K562 (cell line): ENCODE data around the gene HYAL1. TPM values are rescaled to one million over a fixed set of nuclear protein-coding genes. Genes with fewer than 3 reads are reported as not detected.

ENCODE experiments used
- DMBX1 ChIP-seq: fragments of 250-450 bp; sonication (Bioruptor Pico); IDR thresholded peaks from 2 replicates; pipeline ENCODE4 v1.8.0; 2022; ENCODE audit warnings: inconsistent platforms, mild to moderate bottlenecking, moderate library complexity, borderline replicate concordance
- FOS ChIP-seq: IDR thresholded peaks from 3 replicates; pipeline ENCODE4 v1.6.1; 2011; ENCODE audit not compliant: insufficient read length; ENCODE audit errors: extremely low read depth
- FOXJ2 ChIP-seq: fragments of 200-800 bp; sonication (Bioruptor generic); IDR thresholded peaks from 2 replicates; pipeline ENCODE4 v1.6.1; 2016; ENCODE audit warnings: missing genetic modification characterization, missing compliant biosample characterization
- FOXM1 ChIP-seq, 2 experiments: fragments of 450-650 bp in 1 of 2; sonication (generic) in 1 of 2; formaldehyde crosslinking in 1 of 2; IDR thresholded peaks; 2 replicates each; pipeline versions ENCODE4 v1.6.1 to v1.9.0; 2017 to 2022; ENCODE audit warnings: low read depth in 2 of 2, mild to moderate bottlenecking in 2 of 2, missing genetic modification reagents in 1 of 2, moderate library complexity in 1 of 2
- MCM2 ChIP-seq: fragments of 450-650 bp; IDR thresholded peaks from 2 replicates; pipeline ENCODE4 v1.6.1; 2017; ENCODE audit warnings: low read depth, mild to moderate bottlenecking
- NCOA2 ChIP-seq, 2 experiments: fragments of 450-650 bp; IDR thresholded peaks; 2 replicates each; pipeline ENCODE4 v1.6.1; 2018; ENCODE audit warnings: mild to moderate bottlenecking in 2 of 2, moderate library complexity in 1 of 2; ENCODE audit not compliant: partially characterized antibody in 2 of 2
- PTBP1 ChIP-seq: fragments of 200-400 bp; formaldehyde crosslinking; IDR thresholded peaks from 2 replicates; pipeline ENCODE4 v1.6.1; 2017; ENCODE audit warnings: low read depth, low read length
- RFX7 ChIP-seq: fragments of 250-450 bp; sonication (Bioruptor Pico); IDR thresholded peaks from 2 replicates; pipeline ENCODE4 v1.5.1; 2021; ENCODE audit warnings: mild to moderate bottlenecking
- XRCC3 ChIP-seq: fragments of 450-650 bp; IDR thresholded peaks from 2 replicates; pipeline ENCODE4 v1.6.1; 2017; ENCODE audit warnings: mild to moderate bottlenecking, moderate library complexity
- ZNF212 ChIP-seq: fragments of 450-650 bp; formaldehyde crosslinking; IDR thresholded peaks from 2 replicates; pipeline ENCODE4 v1.4.0; 2020; ENCODE audit warnings: mild to moderate bottlenecking
- polyA plus RNA-seq, 8 experiments: library from polyadenylated mRNA; depleted of rRNA in 4 of 8; stranded (reverse) in 5 of 8; unstranded in 3 of 8; fragments of >200 nt; fragmentation: Nextera tagmentation in 2 of 8; fragmentation: Illumina TruSeq in 1 of 8; extraction: Ambion mirVana in 2 of 8; extraction: Trizol in 1 of 8; gene quantifications; 2 replicates each; pipeline versions ENCODE4 v1.2.1 to v1.2.3, GENCODE V29; 2011 to 2014; ENCODE audit warnings: inconsistent platforms in 1 of 8, missing spikeins in 1 of 8
- total RNA-seq, 7 experiments: library from RNA; depleted of rRNA in 6 of 7; stranded (reverse); fragments of >200 nt in 6 of 7; fragmentation: Illumina TruSeq in 2 of 7; extraction: Trizol in 2 of 7; gene quantifications; 2 replicates each; pipeline versions ENCODE4 v1.2.1 to v1.2.3, GENCODE V29; 2011 to 2021; ENCODE audit warnings: low replicate concordance in 1 of 7
- TF ChIP-seq, protein P1 (sequence below): fragments of 450-650 bp; formaldehyde crosslinking; IDR thresholded peaks from 2 replicates; pipeline ENCODE4 v1.4.0; 2020; ENCODE audit warnings: mild to moderate bottlenecking, moderate library complexity
- TF ChIP-seq, protein P2 (sequence below), 2 experiments: IDR thresholded peaks; 2 replicates each; pipeline ENCODE4 v1.6.1; 2011; ENCODE audit warnings: borderline replicate concordance in 1 of 2, control low read depth in 1 of 2, low read depth in 1 of 2, low read length in 1 of 2, mild to moderate bottlenecking in 1 of 2, mixed read lengths in 1 of 2, moderate library complexity in 1 of 2; ENCODE audit not compliant: insufficient read depth in 1 of 2, insufficient read length in 1 of 2, poor library complexity in 1 of 2, severe bottlenecking in 1 of 2; ENCODE audit errors: extremely low read depth in 1 of 2
- TF ChIP-seq, protein P3 (sequence below): sonication (generic); formaldehyde crosslinking; IDR thresholded peaks from 2 replicates; pipeline ENCODE4 v1.8.1; 2022; ENCODE audit warnings: missing genetic modification reagents
- TF ChIP-seq, protein P4 (sequence below): fragments of 450-650 bp; IDR thresholded peaks from 2 replicates; pipeline ENCODE4 v1.6.1; 2017; ENCODE audit warnings: antibody characterized with exemption

The HYAL1 gene
- total and polyA plus RNA-seq, 9 of the 15 experiments (the other 6 are each of a cell fraction or from before 2014, with no cell fraction given), result 1.4 to 8.5 (median 4.7) TPM

DNA sequence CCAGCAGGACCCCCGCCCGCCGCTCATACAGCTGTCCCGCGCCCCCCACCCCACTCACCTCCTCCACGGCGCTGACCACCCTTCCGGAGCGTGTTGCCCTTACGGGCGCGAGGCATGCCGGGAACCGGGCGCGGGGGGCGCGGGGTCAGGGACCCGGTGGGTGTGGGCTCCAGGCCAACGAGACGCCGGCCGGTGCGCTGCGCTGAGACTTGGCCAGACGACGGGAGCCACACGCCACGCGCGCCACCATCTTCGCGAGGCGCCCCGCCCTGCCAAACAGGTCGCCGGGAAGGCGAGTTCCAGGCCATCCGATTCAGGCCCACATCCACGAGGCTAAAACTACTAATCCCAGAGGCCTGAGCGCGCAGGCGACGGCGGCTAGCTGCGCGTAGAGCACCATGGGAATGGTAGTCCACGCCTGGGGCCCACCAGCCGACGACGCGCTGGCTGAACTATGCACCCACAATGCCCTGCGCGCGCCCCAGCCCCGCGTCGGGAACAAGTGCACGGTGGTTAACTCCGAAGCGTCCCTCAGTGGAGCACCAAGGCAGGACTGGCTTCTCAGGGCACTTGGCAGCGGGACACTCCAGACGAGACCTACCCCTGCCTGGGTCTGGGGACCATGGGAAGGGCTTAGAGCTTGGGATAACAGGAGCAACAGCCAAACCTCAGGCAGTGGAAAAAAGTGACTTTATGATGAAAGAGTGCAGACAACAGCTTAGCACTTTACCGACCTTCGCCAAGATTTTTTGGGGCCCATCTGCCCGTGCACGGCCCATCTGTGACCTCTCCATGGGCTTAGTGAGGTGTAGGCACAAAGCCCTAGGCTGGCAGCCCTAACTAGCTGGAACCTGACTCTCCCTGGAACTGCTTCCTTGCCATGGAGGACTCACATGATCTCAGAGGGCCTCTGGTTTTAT, 11.0 kb downstream of the HYAL1 start, which contains the start of gene IFRD2 (continued):
- TF ChIP-seq NCOA2 (IDR thresholded peaks at IDR 0.05; ENCODE audit: partially characterized antibody in 2 of 2) (no peak), FOXM1 (IDR thresholded peaks at IDR 0.05; ENCODE audit: low read depth) (no peak), FOXM1 (CRISPR knock-in tag; IDR thresholded peaks at IDR 0.05; ENCODE audit: low read depth) (no peak), FOXJ2 (peak; percentile 81; the same call in 1 of the 2 replicates), MCM2 (no peak), FOS (no peak), RFX7 (CRISPR knock-in tag) (no peak), ZNF212 (CRISPR knock-in tag) (no peak), XRCC3 (no peak), PTBP1 (no peak), DMBX1 (CRISPR knock-in tag) (peak; percentile 94)
- TF ChIP-seq, protein P1, sequence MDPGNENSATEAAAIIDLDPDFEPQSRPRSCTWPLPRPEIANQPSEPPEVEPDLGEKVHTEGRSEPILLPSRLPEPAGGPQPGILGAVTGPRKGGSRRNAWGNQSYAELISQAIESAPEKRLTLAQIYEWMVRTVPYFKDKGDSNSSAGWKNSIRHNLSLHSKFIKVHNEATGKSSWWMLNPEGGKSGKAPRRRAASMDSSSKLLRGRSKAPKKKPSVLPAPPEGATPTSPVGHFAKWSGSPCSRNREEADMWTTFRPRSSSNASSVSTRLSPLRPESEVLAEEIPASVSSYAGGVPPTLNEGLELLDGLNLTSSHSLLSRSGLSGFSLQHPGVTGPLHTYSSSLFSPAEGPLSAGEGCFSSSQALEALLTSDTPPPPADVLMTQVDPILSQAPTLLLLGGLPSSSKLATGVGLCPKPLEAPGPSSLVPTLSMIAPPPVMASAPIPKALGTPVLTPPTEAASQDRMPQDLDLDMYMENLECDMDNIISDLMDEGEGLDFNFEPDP (CRISPR knock-in tag), result no peak
- TF ChIP-seq, protein P2, sequence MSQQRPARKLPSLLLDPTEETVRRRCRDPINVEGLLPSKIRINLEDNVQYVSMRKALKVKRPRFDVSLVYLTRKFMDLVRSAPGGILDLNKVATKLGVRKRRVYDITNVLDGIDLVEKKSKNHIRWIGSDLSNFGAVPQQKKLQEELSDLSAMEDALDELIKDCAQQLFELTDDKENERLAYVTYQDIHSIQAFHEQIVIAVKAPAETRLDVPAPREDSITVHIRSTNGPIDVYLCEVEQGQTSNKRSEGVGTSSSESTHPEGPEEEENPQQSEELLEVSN (IDR thresholded peaks at IDR 0.05; ENCODE audit: borderline replicate concordance in 1 of 2, extremely low read depth in 1 of 2, insufficient read depth in 1 of 2, insufficient read length in 1 of 2, low read depth in 1 of 2, low read length in 1 of 2, poor library complexity in 1 of 2, severe bottlenecking in 1 of 2), result peak; percentile 53 to 67
- TF ChIP-seq, protein P3, sequence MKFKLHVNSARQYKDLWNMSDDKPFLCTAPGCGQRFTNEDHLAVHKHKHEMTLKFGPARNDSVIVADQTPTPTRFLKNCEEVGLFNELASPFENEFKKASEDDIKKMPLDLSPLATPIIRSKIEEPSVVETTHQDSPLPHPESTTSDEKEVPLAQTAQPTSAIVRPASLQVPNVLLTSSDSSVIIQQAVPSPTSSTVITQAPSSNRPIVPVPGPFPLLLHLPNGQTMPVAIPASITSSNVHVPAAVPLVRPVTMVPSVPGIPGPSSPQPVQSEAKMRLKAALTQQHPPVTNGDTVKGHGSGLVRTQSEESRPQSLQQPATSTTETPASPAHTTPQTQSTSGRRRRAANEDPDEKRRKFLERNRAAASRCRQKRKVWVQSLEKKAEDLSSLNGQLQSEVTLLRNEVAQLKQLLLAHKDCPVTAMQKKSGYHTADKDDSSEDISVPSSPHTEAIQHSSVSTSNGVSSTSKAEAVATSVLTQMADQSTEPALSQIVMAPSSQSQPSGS, result no peak
- TF ChIP-seq, protein P4, sequence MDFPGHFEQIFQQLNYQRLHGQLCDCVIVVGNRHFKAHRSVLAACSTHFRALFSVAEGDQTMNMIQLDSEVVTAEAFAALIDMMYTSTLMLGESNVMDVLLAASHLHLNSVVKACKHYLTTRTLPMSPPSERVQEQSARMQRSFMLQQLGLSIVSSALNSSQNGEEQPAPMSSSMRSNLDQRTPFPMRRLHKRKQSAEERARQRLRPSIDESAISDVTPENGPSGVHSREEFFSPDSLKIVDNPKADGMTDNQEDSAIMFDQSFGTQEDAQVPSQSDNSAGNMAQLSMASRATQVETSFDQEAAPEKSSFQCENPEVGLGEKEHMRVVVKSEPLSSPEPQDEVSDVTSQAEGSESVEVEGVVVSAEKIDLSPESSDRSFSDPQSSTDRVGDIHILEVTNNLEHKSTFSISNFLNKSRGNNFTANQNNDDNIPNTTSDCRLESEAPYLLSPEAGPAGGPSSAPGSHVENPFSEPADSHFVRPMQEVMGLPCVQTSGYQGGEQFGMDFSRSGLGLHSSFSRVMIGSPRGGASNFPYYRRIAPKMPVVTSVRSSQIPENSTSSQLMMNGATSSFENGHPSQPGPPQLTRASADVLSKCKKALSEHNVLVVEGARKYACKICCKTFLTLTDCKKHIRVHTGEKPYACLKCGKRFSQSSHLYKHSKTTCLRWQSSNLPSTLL, result no peak
